OCI-LY7 (cell line): ENCODE data around the gene FIGNL1.

ENCODE experiments used
- EZH2phosphoT487 ChIP-seq: fragments of 200-600 bp; sonication (generic); IDR thresholded peaks from 2 replicates; pipeline ENCODE4 v1.6.1; 2018; ENCODE audit warnings: low read depth, borderline replicate concordance, mild to moderate bottlenecking, mixed run types, antibody characterized with exemption, low read length, moderate library complexity, mixed read lengths
- TF ChIP-seq, protein P1 (sequence below): fragments of 200-600 bp; sonication (generic); conservative IDR thresholded peaks from 2 replicates; pipeline ENCODE4 v1.5.1; 2014; ENCODE audit warnings: mild to moderate bottlenecking, antibody characterized with exemption, low read length, moderate library complexity, mixed read lengths

DNA sequence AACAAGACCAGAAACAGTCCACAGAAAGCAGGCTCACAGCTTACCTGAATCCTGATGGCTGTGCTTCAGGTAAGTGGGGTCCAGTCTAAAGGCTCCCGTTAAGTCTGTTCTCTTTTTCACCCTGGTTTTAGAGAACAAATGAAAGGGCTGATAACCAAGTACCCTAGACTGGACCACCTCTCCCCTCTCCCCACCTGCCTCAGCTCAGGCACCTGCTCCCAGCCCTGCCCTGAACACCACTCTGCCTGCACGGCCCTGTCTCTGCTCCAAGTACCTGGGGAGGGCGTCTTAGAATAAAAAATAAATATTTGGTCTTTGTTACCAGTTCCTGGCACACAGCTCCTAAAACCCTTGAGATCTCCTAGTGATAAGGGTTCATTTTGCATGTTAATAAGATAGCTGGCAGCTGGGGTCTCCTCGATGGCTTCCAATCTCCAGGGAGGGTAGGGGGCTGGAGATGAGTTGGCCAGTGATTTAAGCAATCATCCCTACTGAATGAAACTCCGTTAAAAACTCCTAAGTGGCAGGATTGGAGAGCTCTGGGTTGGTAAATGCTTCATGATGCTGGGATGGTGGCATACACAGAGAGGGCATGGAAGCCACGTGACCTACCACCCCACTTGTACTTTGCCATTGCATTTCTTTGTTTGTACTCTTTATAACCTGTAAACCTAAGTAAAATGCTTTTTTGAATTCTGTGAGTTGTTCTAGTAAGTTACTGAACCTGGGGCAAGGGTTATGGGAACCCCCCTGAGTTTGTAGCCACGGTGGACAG lies 29.8 kb upstream of the FIGNL1 start:
- TF ChIP-seq, protein P1, sequence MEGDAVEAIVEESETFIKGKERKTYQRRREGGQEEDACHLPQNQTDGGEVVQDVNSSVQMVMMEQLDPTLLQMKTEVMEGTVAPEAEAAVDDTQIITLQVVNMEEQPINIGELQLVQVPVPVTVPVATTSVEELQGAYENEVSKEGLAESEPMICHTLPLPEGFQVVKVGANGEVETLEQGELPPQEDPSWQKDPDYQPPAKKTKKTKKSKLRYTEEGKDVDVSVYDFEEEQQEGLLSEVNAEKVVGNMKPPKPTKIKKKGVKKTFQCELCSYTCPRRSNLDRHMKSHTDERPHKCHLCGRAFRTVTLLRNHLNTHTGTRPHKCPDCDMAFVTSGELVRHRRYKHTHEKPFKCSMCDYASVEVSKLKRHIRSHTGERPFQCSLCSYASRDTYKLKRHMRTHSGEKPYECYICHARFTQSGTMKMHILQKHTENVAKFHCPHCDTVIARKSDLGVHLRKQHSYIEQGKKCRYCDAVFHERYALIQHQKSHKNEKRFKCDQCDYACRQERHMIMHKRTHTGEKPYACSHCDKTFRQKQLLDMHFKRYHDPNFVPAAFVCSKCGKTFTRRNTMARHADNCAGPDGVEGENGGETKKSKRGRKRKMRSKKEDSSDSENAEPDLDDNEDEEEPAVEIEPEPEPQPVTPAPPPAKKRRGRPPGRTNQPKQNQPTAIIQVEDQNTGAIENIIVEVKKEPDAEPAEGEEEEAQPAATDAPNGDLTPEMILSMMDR: no peak
- no peak for TF ChIP-seq EZH2phosphoT487
